HUES64 (cell line): ENCODE data around the gene TPP1.
A peak's percentile ranks its signal among the peaks of the same experiment; 100 is the strongest.

Experiments
- H3K27ac ChIP-seq: 2 replicates; pipeline ENCODE4 v1.7.0; 2013; ENCODE audit warnings: low read depth, low read length, inconsistent platforms
- H3K27me3 ChIP-seq: 2 replicates; pipeline ENCODE4 v1.6.1; 2013; ENCODE audit warnings: mild to moderate bottlenecking, low read length; ENCODE audit not compliant: insufficient read depth
- H3K36me3 ChIP-seq: 2 replicates; pipeline ENCODE4 v1.6.1; 2013; ENCODE audit warnings: mild to moderate bottlenecking, low read length; ENCODE audit not compliant: insufficient read depth
- H3K4me1 ChIP-seq: 2 replicates; pipeline ENCODE4 v1.6.1; 2013; ENCODE audit warnings: mild to moderate bottlenecking, low read length, moderate library complexity; ENCODE audit not compliant: insufficient read depth
- H3K4me3 ChIP-seq: 2 replicates; pipeline ENCODE4 v1.5.1; 2013; ENCODE audit warnings: mild to moderate bottlenecking, low read length, moderate library complexity
- H3K9ac ChIP-seq: 2 replicates; pipeline ENCODE4 v1.6.1; 2013; ENCODE audit warnings: mild to moderate bottlenecking, low read depth, low read length
- H3K9me3 ChIP-seq: 2 replicates; pipeline ENCODE4 v1.6.1; 2013; ENCODE audit warnings: low read depth, low read length; ENCODE audit not compliant: insufficient read depth
- WGBS: fragments of 150-250, 120-280 bp; methylation state at CpG from one replicate; pipeline ENCODE4 v1.1.7; 2013; ENCODE audit warnings: missing lambda C conversion rate; 5-methylcytosine and 5-hydroxymethylcytosine counted together

The TPP1 gene

DNA sequence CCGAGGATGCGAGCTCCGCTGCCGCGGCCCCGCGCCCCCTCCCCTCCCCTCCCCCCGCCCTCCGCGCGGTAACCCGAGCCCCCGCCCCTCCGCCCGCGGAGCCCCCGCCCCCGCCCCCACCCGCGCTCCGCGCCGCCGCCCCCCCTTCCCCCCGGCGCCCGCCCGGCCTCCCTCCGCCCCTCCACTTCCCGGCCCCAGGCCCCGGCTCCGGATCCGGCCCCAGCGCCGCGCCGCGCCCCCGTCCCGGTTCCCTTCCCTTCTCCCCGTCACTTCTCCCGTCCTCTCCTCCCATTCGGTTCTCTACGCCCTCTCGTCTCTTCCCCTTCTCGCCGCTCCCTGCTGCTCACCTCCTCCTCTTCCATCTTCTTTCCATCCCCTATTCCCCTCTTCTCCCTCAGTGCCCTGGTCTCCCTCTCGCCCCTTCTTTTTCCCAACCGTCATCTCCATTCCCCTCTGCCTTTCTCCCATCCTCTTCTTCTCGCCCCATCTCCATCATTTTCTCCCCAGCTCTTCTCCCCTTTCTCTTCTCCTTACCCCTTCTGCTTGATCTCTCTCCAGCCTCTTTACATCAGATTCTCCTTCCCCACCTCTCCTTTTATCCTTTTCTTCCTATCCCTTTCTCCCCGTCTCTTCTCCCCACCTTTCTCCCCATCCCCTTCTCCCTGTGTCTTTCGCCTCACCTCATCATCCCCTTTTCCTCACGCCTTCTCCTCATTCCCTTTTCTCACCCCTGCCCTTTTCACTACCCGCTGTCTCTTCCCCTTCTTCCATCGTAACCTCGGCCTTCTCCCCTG is 36.8 kb upstream of the TPP1 start, which contains the start of gene DCHS1:
Gene DCHS1, minus strand, starts transcription at position 20 of the 794 bp plus-strand sequence. CDS start 14,196 bp downstream, outside the sequence.
- peak within 1 kb of the TSS; percentile 59 for H3K9ac ChIP-seq
- H3K27me3 ChIP-seq, result peaks cover 56% of the 10 kb centered on the region
- H3K9me3 ChIP-seq, result no peaks in the 10 kb centered on the region
- WGBS, result 3% methylated on average over 31 of the region's 56 CpGs
- H3K27ac ChIP-seq, result no peak within 1 kb of the TSS
- peak within 1 kb of the TSS; percentile 63 for H3K4me3 ChIP-seq
- peaks cover 9% of the 10 kb centered on the region; the same call in 1 of the 2 replicates for H3K4me1 ChIP-seq
- no peaks in the 10 kb centered on the region for H3K36me3 ChIP-seq

DNA sequence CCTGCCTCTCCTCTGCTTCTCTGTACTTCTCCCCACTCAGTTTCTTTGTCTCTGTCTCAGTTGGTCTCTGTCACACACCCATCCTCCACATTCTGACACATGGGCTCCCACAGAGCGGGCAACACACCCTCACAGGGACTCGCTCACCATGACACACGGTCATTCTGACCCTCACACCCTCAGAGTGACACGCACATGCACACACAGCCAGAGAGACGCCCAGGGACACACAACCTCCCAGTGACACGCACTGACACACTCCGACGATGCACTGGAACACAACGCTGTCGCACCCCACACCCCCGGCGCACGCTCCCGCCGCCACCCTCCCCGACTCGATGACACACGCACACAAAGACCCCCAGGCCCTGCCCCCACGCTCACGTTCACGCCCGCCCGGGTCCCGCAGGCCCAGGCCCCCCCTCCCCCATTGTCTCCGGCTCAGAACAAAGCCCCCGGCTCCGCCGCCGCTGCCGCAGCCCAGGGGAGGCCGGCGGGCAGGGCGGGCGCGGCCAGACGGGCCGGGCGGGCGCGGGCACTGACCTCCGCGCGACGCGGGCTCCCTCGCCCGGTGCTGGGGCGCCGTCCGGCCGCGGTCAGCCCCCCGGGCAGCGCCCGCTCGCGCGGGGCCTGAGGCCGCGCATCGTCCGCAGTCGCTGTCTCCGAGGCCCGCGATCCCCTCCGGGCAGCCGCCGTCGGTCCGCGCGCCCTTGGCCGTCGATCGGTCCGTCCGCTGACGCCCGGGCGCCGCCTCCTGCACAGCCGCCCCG is 36.0 kb upstream of the TPP1 start:
- Histone ChIP-seq H3K27me3 (peaks cover 56% of the 10 kb centered on the region), H3K4me1 (peaks cover 9% of the 10 kb centered on the region; the same call in 1 of the 2 replicates), H3K27ac (no peak overlapping the region), H3K36me3 (no peaks in the 10 kb centered on the region), H3K9me3 (no peaks in the 10 kb centered on the region), H3K9ac (peak overlapping the region; percentile 59), H3K4me3 (peak overlapping the region; percentile 51)
- 2% methylated on average over 79 of the region's 84 CpGs for WGBS

- Histone ChIP-seq H3K27ac (no peak overlapping the region), H3K9me3 (no peaks in the 10 kb centered on the region), H3K27me3 (peaks cover 56% of the 10 kb centered on the region), H3K4me3 (peak overlapping the region; percentile 51), H3K9ac (peak overlapping the region; percentile 58; the same call in 1 of the 2 replicates), H3K36me3 (no peaks in the 10 kb centered on the region), H3K4me1 (peaks cover 9% of the 10 kb centered on the region; the same call in 1 of the 2 replicates)
- WGBS, result 74% methylated on average over 9 of the region's 9 CpGs
Measured at GRCh38 chr11:6654281-6655019, 35.2 kb upstream of the TPP1 start.

DNA sequence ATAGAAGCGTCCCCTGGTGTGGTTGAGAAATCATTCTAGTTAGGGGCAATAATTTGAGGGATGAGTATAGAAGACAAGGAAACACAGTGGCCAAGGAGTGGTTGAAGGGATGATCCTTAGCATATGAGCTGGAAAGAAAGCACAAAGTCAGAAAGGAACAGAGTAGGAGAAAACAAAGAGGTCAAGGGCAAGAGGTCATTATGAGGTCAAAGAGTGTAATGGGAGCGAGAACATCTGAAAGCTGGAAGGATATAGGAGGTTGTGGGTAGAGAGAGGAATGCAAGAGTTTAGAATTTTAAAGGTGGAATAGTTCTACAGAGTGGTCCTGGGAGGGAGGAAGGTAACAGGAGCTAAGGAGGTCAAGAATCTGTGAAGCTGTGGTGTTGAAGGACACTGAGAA is 34.4 kb upstream of the TPP1 start:
- peaks cover 9% of the 10 kb centered on the region; the same call in 1 of the 2 replicates for H3K4me1 ChIP-seq
- no peak overlapping the region for H3K27ac ChIP-seq
- H3K27me3 ChIP-seq, result peaks cover 51% of the 10 kb centered on the region
- H3K36me3 ChIP-seq, result no peaks in the 10 kb centered on the region
- H3K9me3 ChIP-seq, result no peaks in the 10 kb centered on the region
- 90% methylated on average over 2 of the region's 2 CpGs for WGBS
- H3K4me3 ChIP-seq, result no peak overlapping the region
- H3K9ac ChIP-seq, result no peak overlapping the region

DNA sequence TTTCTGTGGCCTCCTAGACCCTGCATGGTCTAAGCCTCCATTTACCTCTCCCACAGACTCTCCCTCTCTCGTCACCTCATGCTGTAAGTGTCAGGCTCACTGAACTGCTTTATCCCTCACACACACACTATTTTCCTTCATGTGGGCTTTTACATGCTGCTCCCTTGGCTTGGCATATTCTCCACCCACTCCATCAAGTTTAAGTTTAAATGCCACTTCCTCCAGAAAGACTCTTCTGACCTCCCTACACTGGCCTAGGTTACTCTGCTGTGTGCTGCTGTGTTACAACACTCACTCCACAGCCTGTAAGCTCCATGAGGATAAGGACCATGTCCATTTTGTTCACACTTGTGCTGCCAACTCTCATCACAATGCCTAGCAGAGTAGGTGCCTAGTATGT is 33.9 kb upstream of the TPP1 start:
- 90% methylated on average over 1 of the region's 1 CpG for WGBS
- no peaks in the 10 kb centered on the region for H3K36me3 ChIP-seq

GRCh38 chr11:6652182-6652581 is 33.0 kb upstream of the TPP1 start:
- 83% methylated on average over 3 of the region's 3 CpGs for WGBS
- Histone ChIP-seq H3K9ac (no peak overlapping the region), H3K27ac (no peak overlapping the region), H3K4me1 (peaks cover 11% of the 10 kb centered on the region), H3K36me3 (no peaks in the 10 kb centered on the region), H3K9me3 (no peaks in the 10 kb centered on the region), H3K4me3 (no peak overlapping the region), H3K27me3 (peaks cover 40% of the 10 kb centered on the region)

More for the DNA sequence above, 33.9 kb upstream of the TPP1 start:
- no peak overlapping the region for H3K9ac ChIP-seq
- no peaks in the 10 kb centered on the region for H3K9me3 ChIP-seq
- peaks cover 9% of the 10 kb centered on the region; the same call in 1 of the 2 replicates for H3K4me1 ChIP-seq
- H3K27ac ChIP-seq, result no peak overlapping the region
- no peak overlapping the region for H3K4me3 ChIP-seq
- H3K27me3 ChIP-seq, result peaks cover 49% of the 10 kb centered on the region

- no peak overlapping the region for H3K4me3 ChIP-seq
- peaks cover 28% of the 10 kb centered on the region for H3K27me3 ChIP-seq
- no peak overlapping the region for H3K9ac ChIP-seq
- no peaks in the 10 kb centered on the region for H3K36me3 ChIP-seq
- WGBS, result 90% methylated on average over 6 of the region's 6 CpGs
- H3K4me1 ChIP-seq, result peaks cover 8% of the 10 kb centered on the region
- no peaks in the 10 kb centered on the region for H3K9me3 ChIP-seq
- H3K27ac ChIP-seq, result no peak overlapping the region
Measured at GRCh38 chr11:6650980-6651379, 31.8 kb upstream of the TPP1 start.

GRCh38 chr11:6650104-6650503 is 30.9 kb upstream of the TPP1 start:
- H3K4me1 ChIP-seq, result peaks cover 8% of the 10 kb centered on the region
- no peak overlapping the region for H3K9ac ChIP-seq
- no peak overlapping the region for H3K27ac ChIP-seq
- H3K9me3 ChIP-seq, result no peaks in the 10 kb centered on the region
- H3K36me3 ChIP-seq, result no peaks in the 10 kb centered on the region
- H3K4me3 ChIP-seq, result no peak overlapping the region
- peaks cover 24% of the 10 kb centered on the region for H3K27me3 ChIP-seq

DNA sequence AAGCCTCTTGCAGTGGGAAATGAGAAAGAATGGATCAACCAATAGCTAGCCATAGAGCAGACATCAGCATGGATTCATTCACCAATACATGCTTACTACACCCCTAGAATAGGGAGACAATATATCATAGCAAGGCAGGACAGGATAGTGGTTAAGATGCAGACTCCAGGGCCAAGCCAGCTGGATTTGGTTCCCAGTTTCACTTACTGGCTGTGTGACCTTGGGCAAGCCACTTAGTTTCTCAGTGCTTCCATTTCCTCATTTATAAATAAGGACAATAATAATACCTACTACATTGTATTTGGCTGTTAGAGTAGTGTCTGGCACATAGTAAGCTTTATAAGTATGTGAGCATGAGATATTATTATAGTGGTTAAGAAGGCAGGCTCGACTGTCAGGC is 29.3 kb upstream of the TPP1 start:
- no peak overlapping the region for H3K9ac ChIP-seq
- no peak overlapping the region for H3K27ac ChIP-seq
- no peaks in the 10 kb centered on the region for H3K36me3 ChIP-seq
- H3K4me1 ChIP-seq, result peaks cover 8% of the 10 kb centered on the region
- peaks cover 11% of the 10 kb centered on the region for H3K27me3 ChIP-seq
- H3K9me3 ChIP-seq, result no peaks in the 10 kb centered on the region
- no peak overlapping the region for H3K4me3 ChIP-seq
- 90% methylated on average over 1 of the region's 1 CpG for WGBS

GRCh38 chr11:6647836-6648235 is 28.6 kb upstream of the TPP1 start:
- Histone ChIP-seq H3K9ac (no peak overlapping the region), H3K27me3 (peaks cover 6% of the 10 kb centered on the region), H3K36me3 (no peaks in the 10 kb centered on the region), H3K4me1 (peaks cover 8% of the 10 kb centered on the region), H3K4me3 (no peak overlapping the region), H3K9me3 (no peaks in the 10 kb centered on the region), H3K27ac (no peak overlapping the region)
- WGBS, result 92% methylated on average over 2 of the region's 2 CpGs
